Measurements from ENCODE around the gene SMC2.

Gene SMC2

DNA sequence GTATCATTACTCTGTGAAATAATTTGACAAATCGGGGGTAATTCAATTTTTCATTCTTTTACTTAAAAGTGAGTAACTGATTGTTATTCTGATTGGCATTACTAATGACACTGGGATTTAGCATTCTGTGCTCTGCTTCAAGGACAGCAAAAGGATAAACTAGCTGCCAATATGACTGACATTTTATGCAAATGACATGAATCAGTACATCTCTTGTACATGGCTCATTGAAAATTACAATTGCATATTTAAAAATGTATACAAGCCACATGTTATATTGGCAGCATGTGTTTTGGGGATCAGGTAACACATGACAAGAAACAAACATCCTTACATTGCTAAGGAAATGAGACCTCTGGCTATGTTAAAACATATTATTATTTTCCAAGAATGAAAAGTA is 79.0 kb downstream of the SMC2 start:
- TF ChIP-seq, protein P1, sequence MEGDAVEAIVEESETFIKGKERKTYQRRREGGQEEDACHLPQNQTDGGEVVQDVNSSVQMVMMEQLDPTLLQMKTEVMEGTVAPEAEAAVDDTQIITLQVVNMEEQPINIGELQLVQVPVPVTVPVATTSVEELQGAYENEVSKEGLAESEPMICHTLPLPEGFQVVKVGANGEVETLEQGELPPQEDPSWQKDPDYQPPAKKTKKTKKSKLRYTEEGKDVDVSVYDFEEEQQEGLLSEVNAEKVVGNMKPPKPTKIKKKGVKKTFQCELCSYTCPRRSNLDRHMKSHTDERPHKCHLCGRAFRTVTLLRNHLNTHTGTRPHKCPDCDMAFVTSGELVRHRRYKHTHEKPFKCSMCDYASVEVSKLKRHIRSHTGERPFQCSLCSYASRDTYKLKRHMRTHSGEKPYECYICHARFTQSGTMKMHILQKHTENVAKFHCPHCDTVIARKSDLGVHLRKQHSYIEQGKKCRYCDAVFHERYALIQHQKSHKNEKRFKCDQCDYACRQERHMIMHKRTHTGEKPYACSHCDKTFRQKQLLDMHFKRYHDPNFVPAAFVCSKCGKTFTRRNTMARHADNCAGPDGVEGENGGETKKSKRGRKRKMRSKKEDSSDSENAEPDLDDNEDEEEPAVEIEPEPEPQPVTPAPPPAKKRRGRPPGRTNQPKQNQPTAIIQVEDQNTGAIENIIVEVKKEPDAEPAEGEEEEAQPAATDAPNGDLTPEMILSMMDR (IDR thresholded peaks at IDR 0.05; ENCODE audit: insufficient read depth, low read length): no peak
- TF ChIP-seq SPI1 (IDR thresholded peaks at IDR 0.05; ENCODE audit: borderline replicate concordance, low read depth) (no peak), POLR2AphosphoS5 (IDR thresholded peaks at IDR 0.05; ENCODE audit: low read depth) (no peak), GABPA (IDR thresholded peaks at IDR 0.05; ENCODE audit: low read depth) (no peak)
- TF ChIP-seq, protein P2, sequence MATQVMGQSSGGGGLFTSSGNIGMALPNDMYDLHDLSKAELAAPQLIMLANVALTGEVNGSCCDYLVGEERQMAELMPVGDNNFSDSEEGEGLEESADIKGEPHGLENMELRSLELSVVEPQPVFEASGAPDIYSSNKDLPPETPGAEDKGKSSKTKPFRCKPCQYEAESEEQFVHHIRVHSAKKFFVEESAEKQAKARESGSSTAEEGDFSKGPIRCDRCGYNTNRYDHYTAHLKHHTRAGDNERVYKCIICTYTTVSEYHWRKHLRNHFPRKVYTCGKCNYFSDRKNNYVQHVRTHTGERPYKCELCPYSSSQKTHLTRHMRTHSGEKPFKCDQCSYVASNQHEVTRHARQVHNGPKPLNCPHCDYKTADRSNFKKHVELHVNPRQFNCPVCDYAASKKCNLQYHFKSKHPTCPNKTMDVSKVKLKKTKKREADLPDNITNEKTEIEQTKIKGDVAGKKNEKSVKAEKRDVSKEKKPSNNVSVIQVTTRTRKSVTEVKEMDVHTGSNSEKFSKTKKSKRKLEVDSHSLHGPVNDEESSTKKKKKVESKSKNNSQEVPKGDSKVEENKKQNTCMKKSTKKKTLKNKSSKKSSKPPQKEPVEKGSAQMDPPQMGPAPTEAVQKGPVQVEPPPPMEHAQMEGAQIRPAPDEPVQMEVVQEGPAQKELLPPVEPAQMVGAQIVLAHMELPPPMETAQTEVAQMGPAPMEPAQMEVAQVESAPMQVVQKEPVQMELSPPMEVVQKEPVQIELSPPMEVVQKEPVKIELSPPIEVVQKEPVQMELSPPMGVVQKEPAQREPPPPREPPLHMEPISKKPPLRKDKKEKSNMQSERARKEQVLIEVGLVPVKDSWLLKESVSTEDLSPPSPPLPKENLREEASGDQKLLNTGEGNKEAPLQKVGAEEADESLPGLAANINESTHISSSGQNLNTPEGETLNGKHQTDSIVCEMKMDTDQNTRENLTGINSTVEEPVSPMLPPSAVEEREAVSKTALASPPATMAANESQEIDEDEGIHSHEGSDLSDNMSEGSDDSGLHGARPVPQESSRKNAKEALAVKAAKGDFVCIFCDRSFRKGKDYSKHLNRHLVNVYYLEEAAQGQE (IDR thresholded peaks at IDR 0.05; ENCODE audit: insufficient replicate concordance, low read depth): no peak
- no peak for DNase-seq (ENCODE audit: low read depth in 1 of 2, low spot score in 1 of 2)
- Histone ChIP-seq H3K27ac (replicated peaks) (no peak overlapping the region), H3K4me3 (replicated peaks; ENCODE audit: insufficient read depth, low read length) (no peak overlapping the region), H3K27me3 (ENCODE audit: insufficient read depth, poor library complexity, severe bottlenecking) (no peaks in the 10 kb centered on the region)

DNA sequence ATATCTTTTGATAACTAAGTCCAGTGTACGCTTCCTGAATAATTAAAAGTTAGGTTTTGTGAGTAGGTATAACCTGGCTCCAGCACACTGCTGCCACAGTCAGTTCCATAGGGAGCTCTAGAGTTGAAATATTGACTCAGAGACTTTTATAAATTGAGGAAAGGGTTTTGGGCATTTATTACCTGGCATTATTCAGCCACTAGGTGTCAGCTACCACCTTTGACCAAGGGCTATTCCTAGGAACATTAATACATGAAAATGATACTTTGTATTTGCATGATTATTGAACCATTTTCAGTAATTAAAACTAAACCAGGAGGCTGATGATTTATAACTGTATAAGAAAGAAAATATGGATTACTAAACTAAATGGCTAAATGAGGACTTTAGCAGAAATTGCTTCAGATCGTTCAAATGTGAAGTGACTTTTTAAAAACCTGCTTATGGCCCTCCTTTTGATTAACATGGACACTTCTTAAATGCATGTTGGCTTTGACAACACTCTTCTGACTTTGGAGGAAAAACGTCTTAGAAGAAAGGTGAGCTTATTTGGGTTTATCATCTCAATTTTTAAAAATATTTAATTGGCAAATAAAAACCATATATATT is 83.0 kb downstream of the SMC2 start:
- Histone ChIP-seq H3K4me3 (replicated peaks; ENCODE audit: insufficient read depth, low read length) (no peak overlapping the region), H3K27ac (replicated peaks) (no peak overlapping the region), H3K27me3 (ENCODE audit: insufficient read depth, poor library complexity, severe bottlenecking) (no peaks in the 10 kb centered on the region)
- no peak for DNase-seq (ENCODE audit: low read depth in 1 of 2, low spot score in 1 of 2)
- no peak for TF ChIP-seq SPI1 (IDR thresholded peaks at IDR 0.05; ENCODE audit: borderline replicate concordance, low read depth)
- TF ChIP-seq, protein P2 (IDR thresholded peaks at IDR 0.05; ENCODE audit: insufficient replicate concordance, low read depth): no peak
- TF ChIP-seq GABPA (IDR thresholded peaks at IDR 0.05; ENCODE audit: low read depth): no peak
- TF ChIP-seq POLR2AphosphoS5 (IDR thresholded peaks at IDR 0.05; ENCODE audit: low read depth): no peak
- TF ChIP-seq, protein P1 (IDR thresholded peaks at IDR 0.05; ENCODE audit: insufficient read depth, low read length): no peak

DNA sequence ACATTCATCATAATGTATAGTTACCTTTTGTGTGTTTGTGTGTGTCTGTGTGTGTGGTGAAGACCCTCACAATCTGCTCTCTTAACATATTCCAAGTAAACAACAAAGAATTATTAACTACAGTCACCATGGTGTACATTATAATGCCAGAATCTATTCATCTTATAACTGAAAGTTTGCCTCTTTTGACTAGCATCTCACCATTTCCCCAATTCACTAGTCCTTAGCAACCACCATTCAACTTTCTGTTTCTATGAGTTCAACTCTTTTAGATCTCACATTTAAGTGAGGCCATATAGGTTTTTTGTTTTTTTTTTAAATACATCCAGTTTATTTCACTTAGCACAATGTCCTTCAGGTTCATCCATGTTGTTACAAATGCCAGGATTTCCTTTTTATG is 83.6 kb downstream of the SMC2 start:
- no peak for DNase-seq (ENCODE audit: low read depth in 1 of 2, low spot score in 1 of 2)
- Histone ChIP-seq H3K27me3 (ENCODE audit: insufficient read depth, poor library complexity, severe bottlenecking) (no peaks in the 10 kb centered on the region), H3K4me3 (replicated peaks; ENCODE audit: insufficient read depth, low read length) (no peak overlapping the region), H3K27ac (replicated peaks) (no peak overlapping the region)
- TF ChIP-seq GABPA (IDR thresholded peaks at IDR 0.05; ENCODE audit: low read depth) (no peak), POLR2AphosphoS5 (IDR thresholded peaks at IDR 0.05; ENCODE audit: low read depth) (no peak), SPI1 (IDR thresholded peaks at IDR 0.05; ENCODE audit: borderline replicate concordance, low read depth) (no peak)
- TF ChIP-seq, protein P1 (IDR thresholded peaks at IDR 0.05; ENCODE audit: insufficient read depth, low read length): no peak
- TF ChIP-seq, protein P2 (IDR thresholded peaks at IDR 0.05; ENCODE audit: insufficient replicate concordance, low read depth): no peak

All from HL-60 (cell line).